K562 (cell line): ENCODE results near the gene FANK1. TPM values are rescaled to one million over a fixed set of nuclear protein-coding genes. Genes with fewer than 3 reads are reported as not detected.

Source experiments
- ATAC-seq: fragments of 200-7000 bp; cut with Tn5 transposase; 3 replicates; pipeline ENCODE4 v1.9.1; 2020; ENCODE audit warnings: moderate library complexity
- BruUV-seq: library from RNA; stranded (reverse); fragments of 400-500 nt; replicated peaks from 2 replicates; lab custom pipeline; 2021; lab: Mats Ljungman, UMichigan
- CTCF ChIA-PET: fragments of 300-600 bp; formaldehyde crosslinking; extraction: SDS; loops from one replicate; lab custom pipeline; 2021; ENCODE audit warnings: low intra/inter-chr PET ratio; lab: Yijun Ruan, JAX
- POLR2A ChIA-PET: fragments of 300-600, 350-650 bp; sonication (Branson Sonifier 250); formaldehyde crosslinking; extraction: SDS; loops from one replicate; lab custom pipeline; 2021; ENCODE audit warnings: antibody characterized with exemption, inconsistent platforms; lab: Yijun Ruan, JAX
- DNase-seq, 4 experiments: peaks; one replicate each; pipeline versions ENCODE4 v3.0.0 to v3.0.0-alpha.2; 2011 to 2018; ENCODE audit warnings: low spot score in 3 of 4, mixed read lengths in 3 of 4; ENCODE audit errors: extremely low read depth in 1 of 4
- FAIRE-seq: peaks from 2 replicates; lab custom pipeline; 2011; peaks lifted over from hg19 to GRCh38; lab: Jason Lieb, UNC
- H2AFZ ChIP-seq: 2 replicates; pipeline ENCODE4 v1.6.0; 2011; ENCODE audit warnings: low read depth, low read length, control low read depth, inconsistent platforms
- H3K27ac ChIP-seq: fragments of 200-600 bp; 3 replicates; pipeline ENCODE4 v1.8.0; 2011; ENCODE audit warnings: low read depth, mild to moderate bottlenecking, control low read depth, inconsistent platforms, low read length, moderate library complexity, mixed read lengths; ENCODE audit errors: extremely low read depth
- H3K27me3 ChIP-seq, 2 experiments: fragments of 300-600 bp in 1 of 2; 2 replicates in 1 of 2; 3 replicates in 1 of 2; pipeline versions ENCODE4 v1.6.0 to v1.8.0; 2011; ENCODE audit warnings: inconsistent platforms in 2 of 2, low read length in 2 of 2, mild to moderate bottlenecking in 1 of 2, mixed read lengths in 1 of 2, moderate library complexity in 1 of 2; ENCODE audit not compliant: control insufficient read depth in 2 of 2, insufficient read depth in 2 of 2
- H3K36me3 ChIP-seq: fragments of 300-600 bp; 3 replicates; pipeline ENCODE4 v1.8.0; 2011; ENCODE audit warnings: mild to moderate bottlenecking, low read length, inconsistent platforms; ENCODE audit not compliant: control insufficient read depth, insufficient read depth
- H3K4me1 ChIP-seq, 2 experiments: fragments of 200-600 bp in 1 of 2; replicated peaks in 1 of 2; 2 replicates in 1 of 2; 3 replicates in 1 of 2; pipeline versions ENCODE4 v1.5.1 to v1.8.0; 2011; ENCODE audit warnings: inconsistent platforms in 2 of 2, low read length in 2 of 2, mild to moderate bottlenecking in 1 of 2, mixed read lengths in 1 of 2, moderate library complexity in 1 of 2; ENCODE audit not compliant: control insufficient read depth in 2 of 2, insufficient read depth in 2 of 2
- H3K4me2 ChIP-seq: 2 replicates; pipeline ENCODE4 v1.6.1; 2011; ENCODE audit warnings: low read length, control low read depth, inconsistent platforms, mixed read lengths; ENCODE audit not compliant: insufficient read depth
- H3K4me3 ChIP-seq: fragments of 200-600 bp; sonication (generic), shearing (Covaris generic); 2 replicates; pipeline ENCODE4 v1.5.1; 2016; ENCODE audit warnings: control low read depth, inconsistent platforms
- H3K79me2 ChIP-seq: fragments of 200-600 bp; 3 replicates; pipeline ENCODE4 v1.8.0; 2011; ENCODE audit warnings: low read length, inconsistent platforms; ENCODE audit not compliant: control insufficient read depth, insufficient read depth
- H3K9ac ChIP-seq, 2 experiments: 2 replicates each; pipeline versions ENCODE4 v1.6.0 to v1.6.1; 2011; ENCODE audit warnings: low read depth in 2 of 2, low read length in 2 of 2, control low read depth in 1 of 2, inconsistent platforms in 1 of 2, mild to moderate bottlenecking in 1 of 2, mixed read lengths in 1 of 2; ENCODE audit not compliant: insufficient read depth in 1 of 2
- H3K9me1 ChIP-seq: one replicate; pipeline ENCODE4 v1.6.0; 2011; ENCODE audit warnings: inconsistent platforms, mild to moderate bottlenecking, low read length, moderate library complexity; ENCODE audit not compliant: control insufficient read depth, insufficient read depth
- H3K9me3 ChIP-seq: replicated peaks from 2 replicates; pipeline ENCODE4 v1.5.1; 2011; ENCODE audit warnings: low read depth, low read length, inconsistent platforms; ENCODE audit not compliant: control insufficient read depth, insufficient read depth
- H4K20me1 ChIP-seq: replicated peaks from 2 replicates; pipeline ENCODE4 v1.6.1; 2011; ENCODE audit warnings: low read length, inconsistent platforms, mixed read lengths; ENCODE audit not compliant: control insufficient read depth, insufficient read depth
- BCOR ChIP-seq: fragments of 450-650 bp; IDR thresholded peaks from 2 replicates; pipeline ENCODE4 v1.6.1; 2016
- CHD7 ChIP-seq: fragments of 200-600 bp; sonication (generic); IDR thresholded peaks from one replicate; pipeline ENCODE4 v1.6.1; 2012; ENCODE audit warnings: mild to moderate bottlenecking, low read depth, low read length, inconsistent platforms
- DDX20 ChIP-seq: fragments of 450-650 bp; IDR thresholded peaks from 2 replicates; pipeline ENCODE4 v1.6.1; 2016; ENCODE audit warnings: missing genetic modification characterization, low read depth, mild to moderate bottlenecking, missing compliant biosample characterization, moderate library complexity
- FOXP4 ChIP-seq: sonication (generic); formaldehyde crosslinking; IDR thresholded peaks from 2 replicates; pipeline ENCODE4 v1.8.0; 2022; ENCODE audit warnings: mild to moderate bottlenecking, missing genetic modification reagents, borderline replicate concordance
- SRSF3 ChIP-seq: fragments of 200-400 bp; formaldehyde crosslinking; IDR thresholded peaks from 2 replicates; pipeline ENCODE4 v1.6.1; 2016; ENCODE audit warnings: mild to moderate bottlenecking, low read length, moderate library complexity; ENCODE audit not compliant: insufficient read depth
- WGBS: fragments of 100-300 bp; shearing (Covaris generic); methylation state at CpG from one replicate; pipeline ENCODE4 v1.1.6; 2016; ENCODE audit warnings: low coverage, mixed read lengths; ENCODE audit not compliant: insufficient coverage; ENCODE audit errors: missing lambda C conversion rate; 5-methylcytosine and 5-hydroxymethylcytosine counted together
- in situ Hi-C: fragments of 300-500 bp; cut with MboI; formaldehyde crosslinking; loops from 4 replicates; pipeline ENCODE4 v1.15.0; 2018; ENCODE audit warnings: inconsistent platforms, mixed read lengths
- intact Hi-C: fragments of 100-400 bp; cut with micrococcal nuclease; formaldehyde crosslinking; loops from 2 replicates; pipeline ENCODE4 v1.14.2; 2022
- polyA plus RNA-seq, 8 experiments: library from polyadenylated mRNA; depleted of rRNA in 4 of 8; stranded (reverse) in 5 of 8; unstranded in 3 of 8; fragments of >200 nt; fragmentation: Nextera tagmentation in 2 of 8; fragmentation: Illumina TruSeq in 1 of 8; extraction: Ambion mirVana in 2 of 8; extraction: Trizol in 1 of 8; gene quantifications; 2 replicates each; pipeline versions ENCODE4 v1.2.1 to v1.2.3, GENCODE V29; 2011 to 2014; ENCODE audit warnings: inconsistent platforms in 1 of 8, missing spikeins in 1 of 8
- total RNA-seq, 7 experiments: library from RNA; depleted of rRNA in 6 of 7; stranded (reverse); fragments of >200 nt in 6 of 7; fragmentation: Illumina TruSeq in 2 of 7; extraction: Trizol in 2 of 7; gene quantifications; 2 replicates each; pipeline versions ENCODE4 v1.2.1 to v1.2.3, GENCODE V29; 2011 to 2021; ENCODE audit warnings: low replicate concordance in 1 of 7
- TF ChIP-seq, protein P1 (sequence below): fragments of 250-450 bp; sonication (Bioruptor Pico); IDR thresholded peaks from 2 replicates; pipeline ENCODE4 v1.4.0; 2020

FANK1 gene
- total and polyA plus RNA-seq, 9 of the 15 experiments (the other 6 are each of a cell fraction or from before 2014, with no cell fraction given) = 0.11 to 2.3 (median 0.51) TPM; not detected in 1

DNA sequence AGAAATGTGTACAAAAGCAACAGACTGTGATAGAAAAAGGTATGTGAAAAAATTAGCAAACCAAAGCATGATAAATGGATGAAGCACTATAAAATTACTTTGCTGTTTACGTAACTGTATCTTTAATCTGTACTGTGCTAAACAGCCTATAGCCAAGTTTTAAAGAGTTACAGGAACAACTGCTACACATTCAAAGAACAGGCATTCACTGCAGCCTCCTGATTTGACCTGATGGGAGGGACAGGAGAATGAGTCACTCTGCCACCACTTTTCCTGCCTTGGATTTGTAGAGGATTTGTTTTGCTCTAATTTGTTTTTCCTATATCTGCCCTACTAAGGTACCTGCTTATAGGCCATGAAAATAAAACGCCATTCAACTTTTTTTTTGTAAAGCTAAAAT is 116.1 kb downstream of the FANK1 start:
- ATAC-seq = no peak
- Histone ChIP-seq H3K4me3 (no peak overlapping the region), H2AFZ (no peak overlapping the region), H3K4me1 (no peaks in the 10 kb centered on the region; a peak in 1 of 5 replicates), H3K9me1 (no peaks in the 10 kb centered on the region), H3K27ac (no peak overlapping the region), H3K36me3 (no peaks in the 10 kb centered on the region), H3K27me3 (no peaks in the 10 kb centered on the region; a peak in 1 of 5 replicates), H4K20me1 (no peaks in the 10 kb centered on the region), H3K79me2 (no peaks in the 10 kb centered on the region), H3K9me3 (no peaks in the 10 kb centered on the region), H3K9ac (no peak overlapping the region), H3K4me2 (no peak overlapping the region)
- CTCF ChIA-PET = no interaction called here
- POLR2A ChIA-PET = no interaction called here
- FAIRE-seq = no peak
- in situ Hi-C loops (no loop called here), intact Hi-C loops (no loop called here)
- no peak for TF ChIP-seq CHD7
- TF ChIP-seq, protein P1, sequence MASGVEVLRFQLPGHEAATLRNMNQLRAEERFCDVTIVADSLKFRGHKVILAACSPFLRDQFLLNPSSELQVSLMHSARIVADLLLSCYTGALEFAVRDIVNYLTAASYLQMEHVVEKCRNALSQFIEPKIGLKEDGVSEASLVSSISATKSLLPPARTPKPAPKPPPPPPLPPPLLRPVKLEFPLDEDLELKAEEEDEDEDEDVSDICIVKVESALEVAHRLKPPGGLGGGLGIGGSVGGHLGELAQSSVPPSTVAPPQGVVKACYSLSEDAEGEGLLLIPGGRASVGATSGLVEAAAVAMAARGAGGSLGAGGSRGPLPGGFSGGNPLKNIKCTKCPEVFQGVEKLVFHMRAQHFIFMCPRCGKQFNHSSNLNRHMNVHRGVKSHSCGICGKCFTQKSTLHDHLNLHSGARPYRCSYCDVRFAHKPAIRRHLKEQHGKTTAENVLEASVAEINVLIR (CRISPR knock-in tag) = no peak
- TF ChIP-seq DDX20 = no peak
- TF ChIP-seq BCOR = no peak
- no peak for TF ChIP-seq SRSF3
- no peak for TF ChIP-seq FOXP4 (CRISPR knock-in tag)
- BruUV-seq = no TSS peak
- 0% methylated on average over 2 of the region's 2 CpGs for WGBS
- no peak for DNase-seq
